SH-SY5Y (cell line): Measurements from ENCODE around the gene PKN1.

Experiments used
- GATA2 ChIP-seq: IDR thresholded peaks from 2 replicates; pipeline ENCODE4 v1.6.1; 2011; ENCODE audit warnings: mild to moderate bottlenecking, low read depth, low read length
- GATA3 ChIP-seq: IDR thresholded peaks from 2 replicates; pipeline ENCODE4 v1.6.1; 2011; ENCODE audit warnings: low read depth, mild to moderate bottlenecking, low read length, moderate library complexity

- TF ChIP-seq GATA3 (no peak), GATA2 (no peak)
Observed at GRCh38 chr19:14467816-14468215, 34.7 kb downstream of the PKN1 start.
